H1 (cell line): ENCODE results near the gene THAP2. TPM values are rescaled to one million over a fixed set of nuclear protein-coding genes. Genes with fewer than 3 reads are reported as not detected.

Experiments used
- CTCF ChIA-PET: fragments of 300-600 bp; sonication (Branson Sonifier 250); formaldehyde crosslinking; loops from one replicate; lab custom pipeline; 2021; ENCODE audit not compliant: partially characterized antibody; lab: Charles Lee
- POLR2A ChIA-PET: fragments of 300-600 bp; sonication (Branson Sonifier 250); formaldehyde crosslinking; loops from one replicate; lab custom pipeline; 2021; ENCODE audit warnings: inconsistent platforms; ENCODE audit not compliant: partially characterized antibody; lab: Charles Lee
- DNase-seq, 2 experiments: peaks; one replicate each; pipeline versions ENCODE4 v3.0.0 to v3.0.0-alpha.2; 2010 to 2022; ENCODE audit warnings: low spot score in 2 of 2, low read depth in 1 of 2, mixed read lengths in 1 of 2
- FAIRE-seq: peaks from 2 replicates; lab custom pipeline; 2011; peaks lifted over from hg19 to GRCh38; lab: Jason Lieb, UNC
- H2AFZ ChIP-seq: 2 replicates; pipeline ENCODE4 v1.8.1; 2012; ENCODE audit warnings: low read length, inconsistent platforms
- H2AK5ac ChIP-seq: 2 replicates; pipeline ENCODE4 v1.6.1; 2013; ENCODE audit warnings: low read depth, low read length
- H2BK120ac ChIP-seq: replicated peaks from 2 replicates; pipeline ENCODE3; 2013; ENCODE audit warnings: low read depth, low read length, inconsistent platforms
- H2BK12ac ChIP-seq: 2 replicates; pipeline ENCODE4 v1.6.1; 2013; ENCODE audit warnings: low read depth, low read length
- H2BK15ac ChIP-seq: 2 replicates; pipeline ENCODE4 v1.6.1; 2013; ENCODE audit warnings: low read length
- H2BK20ac ChIP-seq: 2 replicates; pipeline ENCODE4 v1.6.1; 2013; ENCODE audit warnings: low read length
- H2BK5ac ChIP-seq: 2 replicates; pipeline ENCODE4 v1.6.1; 2013; ENCODE audit warnings: low read depth, low read length
- H3K14ac ChIP-seq: 2 replicates; pipeline ENCODE4 v1.6.1; 2013; ENCODE audit warnings: inconsistent platforms; ENCODE audit not compliant: insufficient read length
- H3K18ac ChIP-seq: 2 replicates; pipeline ENCODE4 v1.6.1; 2013; ENCODE audit warnings: low read length; ENCODE audit errors: extremely low read depth
- H3K23ac ChIP-seq: 2 replicates; pipeline ENCODE4 v1.6.1; 2013; ENCODE audit warnings: inconsistent platforms; ENCODE audit not compliant: insufficient read length
- H3K23me2 ChIP-seq: 2 replicates; pipeline ENCODE4 v1.6.1; 2013; ENCODE audit warnings: low read depth, low read length
- H3K27ac ChIP-seq: 2 replicates; pipeline ENCODE4 v1.6.1; 2011; ENCODE audit warnings: low read depth, low read length, inconsistent platforms
- H3K27me3 ChIP-seq, 4 experiments: replicated peaks in 1 of 4; 1 replicate in 1 of 4; 2 replicates in 3 of 4; pipeline versions ENCODE4 v1.6.1 to v1.8.1; 2011 to 2013; ENCODE audit warnings: low read length in 3 of 4, mild to moderate bottlenecking in 3 of 4, inconsistent platforms in 2 of 4, mixed read lengths in 2 of 4, moderate library complexity in 1 of 4; ENCODE audit not compliant: control insufficient read depth in 3 of 4, insufficient read depth in 3 of 4; ENCODE audit errors: extremely low read depth in 1 of 4
- H3K36me3 ChIP-seq, 4 experiments: 2 replicates each; pipeline versions ENCODE4 v1.6.1 to v1.8.1; 2011 to 2013; ENCODE audit warnings: mild to moderate bottlenecking in 4 of 4, low read length in 3 of 4, moderate library complexity in 2 of 4, control low read depth in 1 of 4, inconsistent platforms in 1 of 4; ENCODE audit not compliant: insufficient read depth in 4 of 4, control insufficient read depth in 2 of 4
- H3K4ac ChIP-seq: replicated peaks from 2 replicates; pipeline ENCODE3; 2013; ENCODE audit warnings: low read length, low read depth, mixed read lengths, inconsistent platforms; ENCODE audit not compliant: insufficient read length
- H3K4me1 ChIP-seq, 4 experiments: replicated peaks in 1 of 4; 1 replicate in 1 of 4; 2 replicates in 3 of 4; pipeline versions ENCODE4 v1.6.1 to v1.8.1; 2011 to 2013; ENCODE audit warnings: low read length in 3 of 4, inconsistent platforms in 2 of 4, mixed read lengths in 1 of 4; ENCODE audit not compliant: insufficient read depth in 4 of 4, control insufficient read depth in 3 of 4
- H3K4me2 ChIP-seq, 2 experiments: 2 replicates each; pipeline versions ENCODE4 v1.6.1 to v1.8.1; 2011 to 2013; ENCODE audit warnings: low read depth in 2 of 2, low read length in 2 of 2, control low read depth in 1 of 2, inconsistent platforms in 1 of 2, mild to moderate bottlenecking in 1 of 2; ENCODE audit not compliant: insufficient read depth in 1 of 2
- H3K4me3 ChIP-seq, 4 experiments: fragments of 200-600, 300-600 bp in 1 of 4; sonication (generic), shearing (Covaris generic), sonication (Bioruptor Twin) in 1 of 4; 2 replicates each; pipeline versions ENCODE4 v1.5.1 to v1.8.1; 2011 to 2016; ENCODE audit warnings: low read length in 4 of 4, low read depth in 3 of 4, control low read depth in 2 of 4, inconsistent platforms in 2 of 4, mild to moderate bottlenecking in 2 of 4, mixed read lengths in 1 of 4, moderate library complexity in 1 of 4; ENCODE audit not compliant: insufficient read depth in 2 of 4; ENCODE audit errors: extremely low read depth in 1 of 4
- H3K56ac ChIP-seq: replicated peaks from 2 replicates; pipeline ENCODE3; 2013; ENCODE audit warnings: low read depth, mild to moderate bottlenecking, mixed read lengths, low read length, inconsistent platforms; ENCODE audit not compliant: insufficient read length
- H3K79me1 ChIP-seq: 2 replicates; pipeline ENCODE4 v1.6.1; 2013; ENCODE audit warnings: low read depth, low read length, control low read depth
- H3K79me2 ChIP-seq, 2 experiments: 2 replicates each; pipeline versions ENCODE4 v1.6.1 to v1.8.1; 2012 to 2013; ENCODE audit warnings: low read length in 2 of 2, mild to moderate bottlenecking in 2 of 2, inconsistent platforms in 1 of 2; ENCODE audit not compliant: insufficient read depth in 2 of 2, control insufficient read depth in 1 of 2
- H3K9ac ChIP-seq, 4 experiments: replicated peaks in 1 of 4; 1 replicate in 1 of 4; 2 replicates in 3 of 4; pipeline versions ENCODE4 v1.6.1 to v1.8.1; 2011 to 2013; ENCODE audit warnings: low read depth in 3 of 4, low read length in 3 of 4, control low read depth in 2 of 4, mild to moderate bottlenecking in 2 of 4, moderate library complexity in 2 of 4, inconsistent platforms in 1 of 4; ENCODE audit errors: extremely low read depth in 1 of 4
- H3K9me3 ChIP-seq, 2 experiments: 2 replicates each; pipeline versions ENCODE4 v1.6.1 to v1.8.1; 2012 to 2013; ENCODE audit warnings: mild to moderate bottlenecking in 2 of 2, moderate library complexity in 2 of 2, control low read depth in 1 of 2, inconsistent platforms in 1 of 2, low read depth in 1 of 2, low read length in 1 of 2, mixed read lengths in 1 of 2; ENCODE audit not compliant: insufficient read depth in 2 of 2
- H4K20me1 ChIP-seq, 2 experiments: replicated peaks in 1 of 2; 2 replicates each; pipeline versions ENCODE3 to v1.8.1; 2011 to 2013; ENCODE audit warnings: inconsistent platforms in 2 of 2, low read length in 2 of 2, mild to moderate bottlenecking in 1 of 2; ENCODE audit not compliant: insufficient read depth in 2 of 2, control insufficient read depth in 1 of 2
- H4K5ac ChIP-seq: 2 replicates; pipeline ENCODE4 v1.6.1; 2013; ENCODE audit warnings: low read length, low read depth, mixed read lengths, inconsistent platforms; ENCODE audit not compliant: insufficient read length
- H4K8ac ChIP-seq: 2 replicates; pipeline ENCODE4 v1.8.0; 2013; ENCODE audit warnings: mild to moderate bottlenecking, moderate library complexity, low read length, inconsistent platforms; ENCODE audit not compliant: insufficient read depth; ENCODE audit errors: extremely low read depth
- H4K91ac ChIP-seq: replicated peaks from 2 replicates; pipeline ENCODE3; 2013; ENCODE audit warnings: low read length, mixed read lengths, inconsistent platforms; ENCODE audit not compliant: insufficient read length
- KDM1A ChIP-seq: fragments of 200-600, 300-600 bp; sonication (generic); IDR thresholded peaks from 2 replicates; pipeline ENCODE4 v1.7.1; 2016; ENCODE audit warnings: mild to moderate bottlenecking, low read length, borderline replicate concordance
- KDM4A ChIP-seq: IDR thresholded peaks from one replicate; pipeline ENCODE4 v1.7.1; 2012; ENCODE audit warnings: low read depth, mild to moderate bottlenecking, moderate library complexity, low read length, inconsistent platforms; ENCODE audit not compliant: severe bottlenecking
- POLR2AphosphoS5 ChIP-seq: IDR thresholded peaks from 2 replicates; pipeline ENCODE4 v1.6.1; 2011; ENCODE audit warnings: low read depth, low read length
- SP4 ChIP-seq: IDR thresholded peaks from 2 replicates; pipeline ENCODE4 v1.6.1; 2012; ENCODE audit warnings: low read length, inconsistent platforms
- WGBS, 2 experiments: shearing (Covaris generic) in 1 of 2; methylation state at CpG; one replicate each; pipeline versions ENCODE4 v1.1.6 to v1.1.7; 2013 to 2015; ENCODE audit warnings: low lambda C conversion rate in 2 of 2, mixed read lengths in 2 of 2, inconsistent platforms in 1 of 2, low coverage in 1 of 2, missing lambda C conversion rate in 1 of 2; ENCODE audit not compliant: insufficient replicate concordance in 2 of 2, insufficient coverage in 1 of 2, insufficient read length in 1 of 2; ENCODE audit errors: extremely low coverage in 1 of 2, missing lambda C conversion rate in 1 of 2; 5-methylcytosine and 5-hydroxymethylcytosine counted together
- polyA plus RNA-seq, 7 experiments: library from polyadenylated mRNA; depleted of rRNA in 3 of 7; stranded (reverse) in 5 of 7; unstranded in 2 of 7; fragments of >200 nt in 5 of 7; fragments of 200-250 nt in 2 of 7; gene quantifications; 1 replicate in 5 of 7; 2 replicates in 1 of 7; 4 replicates in 1 of 7; pipeline versions ENCODE4 v1.2.1 to v1.2.3, GENCODE V29; 2011 to 2013; ENCODE audit warnings: missing spikeins in 2 of 7, mixed read lengths in 2 of 7
- total RNA-seq: library from RNA; stranded (reverse); fragmentation: NEBNext Ultra II Directional; extraction: Animal tissue kit (Norgen Biotek cat#: 25700); gene quantifications from 2 replicates; pipeline ENCODE4 v1.2.1, GENCODE V29; 2021

THAP2 gene
- total and polyA plus RNA-seq, 2 of the 8 experiments (the other 6 are each of a cell fraction or from before 2014, with no cell fraction given): 1.8 to 5.3 TPM

- H2AFZ ChIP-seq: no peak overlapping the region
- CTCF ChIA-PET: interaction anchor here (1.0 to 3.4 kb wide), 5 partner anchors 17 to 92 kb away, joined by 3 to 20 read pairs (median 3); partner anchors contain the start of gene RAB21
- H3K9me3 ChIP-seq: no peaks in the 10 kb centered on the region
- peak overlapping the region; percentile 68 to 87 for H3K4me2 ChIP-seq
- no peak overlapping the region for H2BK15ac ChIP-seq
- H4K91ac ChIP-seq: no peak overlapping the region
- no peak overlapping the region for H2AK5ac ChIP-seq
- H4K5ac ChIP-seq: no peak overlapping the region
- peaks cover 7 to 32% (median 12%) of the 10 kb centered on the region in 4 experiments; a peak in 7 of 8 replicates for H3K36me3 ChIP-seq
- peak overlapping the region; percentile 84 to 98 (median 94) for H3K4me3 ChIP-seq
- no peak overlapping the region for H3K18ac ChIP-seq
- H4K8ac ChIP-seq: no peak overlapping the region
- no peak for DNase-seq
- H3K4me1 ChIP-seq: no peaks in the 10 kb centered on the region; a peak in 1 of 7 replicates
- H3K14ac ChIP-seq: no peak overlapping the region
- H3K79me1 ChIP-seq: no peaks in the 10 kb centered on the region
- TF ChIP-seq POLR2AphosphoS5: no peak
- no peak for TF ChIP-seq KDM1A
- TF ChIP-seq KDM4A: no peak
- TF ChIP-seq SP4: no peak
- H3K79me2 ChIP-seq: peaks cover 0 to 62% of the 10 kb centered on the region in 2 experiments; a peak in 3 of 4 replicates
- H3K9ac ChIP-seq: peak overlapping the region in 3 of 4 experiments; percentile 9 to 63 (median 57); a peak in 4 of 7 replicates
- H3K27ac ChIP-seq: no peak overlapping the region
- H2BK12ac ChIP-seq: no peak overlapping the region
- no peak for FAIRE-seq
- no peak overlapping the region for H3K4ac ChIP-seq
- POLR2A ChIA-PET: interaction anchor here (0.6 to 4.5 kb wide), 3 partner anchors 24 to 93 kb away, joined by 3 to 81 read pairs (median 17); partner anchors contain the start of genes RAB21 and TMEM19
- H4K20me1 ChIP-seq: peaks cover 4 to 7% of the 10 kb centered on the region in 2 experiments
- H2BK20ac ChIP-seq: no peak overlapping the region
- 52 to 100% methylated on average over 1 to 8 of the region's 8 CpGs for WGBS, 2 experiments
- no peak overlapping the region for H2BK5ac ChIP-seq
- H3K56ac ChIP-seq: no peak overlapping the region
- H2BK120ac ChIP-seq: no peak overlapping the region
- H3K23me2 ChIP-seq: peaks cover 6% of the 10 kb centered on the region; the same call in 1 of the 2 replicates
- H3K23ac ChIP-seq: no peak overlapping the region
- H3K27me3 ChIP-seq: no peaks in the 10 kb centered on the region
Measured at GRCh38 chr12:71661977-71662530, 2.0 kb upstream of the THAP2 start.
